ENCODE measurements around the gene EIF3A.
"Not testable (repeated sequence)": the region's sequence is repeated elsewhere in the genome, so short reads cannot be mapped to it uniquely, and the experiment has no call there.

The EIF3A gene

GRCh38 chr10:119107106-119107505, 26.5 kb upstream of the EIF3A start:
- not testable (repeated sequence) for H3K9ac ChIP-seq (ENCODE audit: low read length); H3K4me3 ChIP-seq (ENCODE audit: low read length); H3K27me3 ChIP-seq (ENCODE audit: control insufficient read depth, insufficient read depth, low read length); H3K9me3 ChIP-seq (ENCODE audit: control insufficient read depth, low read length); H3K4me1 ChIP-seq (ENCODE audit: control insufficient read depth, insufficient read depth, low read length); H3K36me3 ChIP-seq (ENCODE audit: control insufficient read depth, insufficient read depth, low read length)

GRCh38 chr10:119105899-119106298, 25.3 kb upstream of the EIF3A start:
- not testable (repeated sequence) for H3K9ac ChIP-seq (ENCODE audit: low read length); H3K36me3 ChIP-seq (ENCODE audit: control insufficient read depth, insufficient read depth, low read length); H3K9me3 ChIP-seq (ENCODE audit: control insufficient read depth, low read length); H3K27me3 ChIP-seq (ENCODE audit: control insufficient read depth, insufficient read depth, low read length); H3K4me3 ChIP-seq (ENCODE audit: low read length)
- peaks cover 15% of the 10 kb centered on the region for H3K4me1 ChIP-seq (ENCODE audit: control insufficient read depth, insufficient read depth, low read length)

GRCh38 chr10:119105155-119105554, 24.5 kb upstream of the EIF3A start:
- peak overlapping the region; percentile 39 for H3K4me3 ChIP-seq (ENCODE audit: low read length)

GRCh38 chr10:119104654-119105015, 24.0 kb upstream of the EIF3A start:
- H3K4me1 ChIP-seq (ENCODE audit: control insufficient read depth, insufficient read depth, low read length) = peaks cover 24% of the 10 kb centered on the region
- H3K27me3 ChIP-seq (ENCODE audit: control insufficient read depth, insufficient read depth, low read length) = no peaks in the 10 kb centered on the region
- H3K4me3 ChIP-seq (ENCODE audit: low read length) = peak overlapping the region; percentile 39
- H3K9ac ChIP-seq (ENCODE audit: low read length) = peak overlapping the region; percentile 64
- H3K9me3 ChIP-seq (ENCODE audit: control insufficient read depth, low read length) = no peaks in the 10 kb centered on the region
- H3K36me3 ChIP-seq (ENCODE audit: control insufficient read depth, insufficient read depth, low read length) = no peaks in the 10 kb centered on the region

More at GRCh38 chr10:119105155-119105554, 24.5 kb upstream of the EIF3A start:
- H3K27me3 ChIP-seq (ENCODE audit: control insufficient read depth, insufficient read depth, low read length) = no peaks in the 10 kb centered on the region
- no peaks in the 10 kb centered on the region for H3K36me3 ChIP-seq (ENCODE audit: control insufficient read depth, insufficient read depth, low read length)
- H3K9me3 ChIP-seq (ENCODE audit: control insufficient read depth, low read length) = no peaks in the 10 kb centered on the region
- peaks cover 22% of the 10 kb centered on the region for H3K4me1 ChIP-seq (ENCODE audit: control insufficient read depth, insufficient read depth, low read length)
- H3K9ac ChIP-seq (ENCODE audit: low read length) = peak overlapping the region; percentile 64

GRCh38 chr10:119103903-119104653, 23.5 kb upstream of the EIF3A start, which contains the start of gene DENND10:
DENND10 (plus strand) TSS chr10:119104113; CDS start chr10:119104143, 30 bp downstream.
- peak within 1 kb of the TSS; percentile 64 for H3K9ac ChIP-seq (ENCODE audit: low read length)

GRCh38 chr10:119103241-119103902, 22.8 kb upstream of the EIF3A start:
- Histone ChIP-seq H3K27me3 (ENCODE audit: control insufficient read depth, insufficient read depth, low read length) (no peaks in the 10 kb centered on the region), H3K4me3 (ENCODE audit: low read length) (no peak overlapping the region), H3K4me1 (ENCODE audit: control insufficient read depth, insufficient read depth, low read length) (peaks cover 24% of the 10 kb centered on the region), H3K9me3 (ENCODE audit: control insufficient read depth, low read length) (no peaks in the 10 kb centered on the region), H3K9ac (ENCODE audit: low read length) (no peak overlapping the region), H3K36me3 (ENCODE audit: control insufficient read depth, insufficient read depth, low read length) (no peaks in the 10 kb centered on the region)

More at GRCh38 chr10:119103903-119104653, 23.5 kb upstream of the EIF3A start, which contains the start of gene DENND10:
- H3K36me3 ChIP-seq (ENCODE audit: control insufficient read depth, insufficient read depth, low read length) = no peaks in the 10 kb centered on the region
- H3K4me1 ChIP-seq (ENCODE audit: control insufficient read depth, insufficient read depth, low read length) = peaks cover 24% of the 10 kb centered on the region
- no peaks in the 10 kb centered on the region for H3K9me3 ChIP-seq (ENCODE audit: control insufficient read depth, low read length)
- H3K27me3 ChIP-seq (ENCODE audit: control insufficient read depth, insufficient read depth, low read length) = no peaks in the 10 kb centered on the region
- peak within 1 kb of the TSS; percentile 39 for H3K4me3 ChIP-seq (ENCODE audit: low read length)

GRCh38 chr10:119101366-119102098, 20.9 kb upstream of the EIF3A start:
- Histone ChIP-seq H3K9me3 (ENCODE audit: control insufficient read depth, low read length) (no peaks in the 10 kb centered on the region), H3K27me3 (ENCODE audit: control insufficient read depth, insufficient read depth, low read length) (no peaks in the 10 kb centered on the region), H3K36me3 (ENCODE audit: control insufficient read depth, insufficient read depth, low read length) (no peaks in the 10 kb centered on the region), H3K9ac (ENCODE audit: low read length) (peak overlapping the region; percentile 50), H3K4me1 (ENCODE audit: control insufficient read depth, insufficient read depth, low read length) (peaks cover 24% of the 10 kb centered on the region), H3K4me3 (ENCODE audit: low read length) (no peak overlapping the region)

- Histone ChIP-seq H3K4me3 (ENCODE audit: low read length) (no peak overlapping the region), H3K27me3 (ENCODE audit: control insufficient read depth, insufficient read depth, low read length) (no peaks in the 10 kb centered on the region), H3K4me1 (ENCODE audit: control insufficient read depth, insufficient read depth, low read length) (peaks cover 24% of the 10 kb centered on the region), H3K36me3 (ENCODE audit: control insufficient read depth, insufficient read depth, low read length) (no peaks in the 10 kb centered on the region), H3K9me3 (ENCODE audit: control insufficient read depth, low read length) (no peaks in the 10 kb centered on the region), H3K9ac (ENCODE audit: low read length) (peak overlapping the region; percentile 50)
Measured at GRCh38 chr10:119100434-119101238, 20.0 kb upstream of the EIF3A start.

GRCh38 chr10:119098576-119098975, 18.0 kb upstream of the EIF3A start:
- H3K27me3 ChIP-seq (ENCODE audit: control insufficient read depth, insufficient read depth, low read length) = no peaks in the 10 kb centered on the region
- no peak overlapping the region for H3K4me3 ChIP-seq (ENCODE audit: low read length)
- no peaks in the 10 kb centered on the region for H3K36me3 ChIP-seq (ENCODE audit: control insufficient read depth, insufficient read depth, low read length)
- no peak overlapping the region for H3K9ac ChIP-seq (ENCODE audit: low read length)
- H3K4me1 ChIP-seq (ENCODE audit: control insufficient read depth, insufficient read depth, low read length) = peaks cover 17% of the 10 kb centered on the region
- no peaks in the 10 kb centered on the region for H3K9me3 ChIP-seq (ENCODE audit: control insufficient read depth, low read length)

GRCh38 chr10:119096641-119097415, 16.2 kb upstream of the EIF3A start:
- H3K4me1 ChIP-seq (ENCODE audit: control insufficient read depth, insufficient read depth, low read length) = peaks cover 27% of the 10 kb centered on the region
- not testable (repeated sequence) for H3K9me3 ChIP-seq (ENCODE audit: control insufficient read depth, low read length); H3K27me3 ChIP-seq (ENCODE audit: control insufficient read depth, insufficient read depth, low read length); H3K9ac ChIP-seq (ENCODE audit: low read length); H3K36me3 ChIP-seq (ENCODE audit: control insufficient read depth, insufficient read depth, low read length); H3K4me3 ChIP-seq (ENCODE audit: low read length)

GRCh38 chr10:119095640-119096039, 15.0 kb upstream of the EIF3A start:
- no peak overlapping the region for H3K4me3 ChIP-seq (ENCODE audit: low read length)
- H3K36me3 ChIP-seq (ENCODE audit: control insufficient read depth, insufficient read depth, low read length) = no peaks in the 10 kb centered on the region
- H3K9ac ChIP-seq (ENCODE audit: low read length) = no peak overlapping the region
- peaks cover 26% of the 10 kb centered on the region for H3K4me1 ChIP-seq (ENCODE audit: control insufficient read depth, insufficient read depth, low read length)
- no peaks in the 10 kb centered on the region for H3K9me3 ChIP-seq (ENCODE audit: control insufficient read depth, low read length)
- no peaks in the 10 kb centered on the region for H3K27me3 ChIP-seq (ENCODE audit: control insufficient read depth, insufficient read depth, low read length)
